H9 (cell line): Measurements from ENCODE around the gene LIN7C. TPM values are rescaled to one million over a fixed set of nuclear protein-coding genes. Genes with fewer than 3 reads are reported as not detected.

Source experiments
- DNase-seq: peaks from one replicate; pipeline ENCODE4 v3.0.0-alpha.2; 2017
- H2AFZ ChIP-seq: one replicate; pipeline ENCODE4 v1.6.1; 2013; ENCODE audit warnings: mild to moderate bottlenecking, low read length, control low read depth, moderate library complexity
- H2AK5ac ChIP-seq: 2 replicates; pipeline ENCODE4 v1.6.1; 2013; ENCODE audit warnings: low read length, control low read depth, mixed read lengths; ENCODE audit not compliant: insufficient read length
- H2BK120ac ChIP-seq: one replicate; pipeline ENCODE4 v1.6.1; 2013; ENCODE audit warnings: low read depth, mild to moderate bottlenecking, low read length, control low read depth, inconsistent platforms; ENCODE audit not compliant: poor library complexity, severe bottlenecking
- H2BK12ac ChIP-seq: 2 replicates; pipeline ENCODE4 v1.6.1; 2013; ENCODE audit warnings: low read length, control low read depth, mixed read lengths, low read depth; ENCODE audit not compliant: insufficient read length
- H2BK15ac ChIP-seq: 2 replicates; pipeline ENCODE4 v1.6.1; 2013; ENCODE audit warnings: low read depth, low read length, control low read depth
- H2BK20ac ChIP-seq: one replicate; pipeline ENCODE4 v1.6.1; 2013; ENCODE audit warnings: low read depth, mild to moderate bottlenecking, low read length, control low read depth, inconsistent platforms; ENCODE audit not compliant: poor library complexity, severe bottlenecking
- H2BK5ac ChIP-seq: 2 replicates; pipeline ENCODE4 v1.6.1; 2013; ENCODE audit warnings: low read length, control low read depth, mixed read lengths; ENCODE audit not compliant: insufficient read length
- H3K14ac ChIP-seq: 2 replicates; pipeline ENCODE4 v1.6.1; 2013; ENCODE audit warnings: low read length, control low read depth; ENCODE audit not compliant: insufficient read depth
- H3K18ac ChIP-seq: 2 replicates; pipeline ENCODE4 v1.6.1; 2013; ENCODE audit warnings: low read depth, mild to moderate bottlenecking, mixed read lengths, low read length, control low read depth; ENCODE audit not compliant: insufficient read length
- H3K23ac ChIP-seq: 2 replicates; pipeline ENCODE4 v1.6.1; 2013; ENCODE audit warnings: low read length, control low read depth, mixed read lengths, low read depth; ENCODE audit not compliant: insufficient read length
- H3K23me2 ChIP-seq: 2 replicates; pipeline ENCODE4 v1.6.1; 2013; ENCODE audit warnings: low read depth, mild to moderate bottlenecking, mixed read lengths, low read length, control low read depth; ENCODE audit not compliant: insufficient read length, poor library complexity, severe bottlenecking
- H3K27ac ChIP-seq: 2 replicates; pipeline ENCODE4 v1.5.1; 2013; ENCODE audit warnings: low read length, control low read depth, mixed read lengths, low read depth; ENCODE audit not compliant: insufficient read length
- H3K27me3 ChIP-seq: 2 replicates; pipeline ENCODE4 v1.6.1; 2013; ENCODE audit warnings: low read length, control low read depth, inconsistent platforms; ENCODE audit not compliant: insufficient read depth
- H3K4ac ChIP-seq: 2 replicates; pipeline ENCODE4 v1.6.1; 2013; ENCODE audit warnings: low read depth, mild to moderate bottlenecking, control low read depth, inconsistent platforms, low read length, moderate library complexity
- H3K4me1 ChIP-seq: 2 replicates; pipeline ENCODE4 v1.6.1; 2013; ENCODE audit warnings: low read length, control low read depth, inconsistent platforms; ENCODE audit not compliant: insufficient read depth
- H3K4me2 ChIP-seq: 2 replicates; pipeline ENCODE4 v1.6.1; 2013; ENCODE audit warnings: low read length, control low read depth, mixed read lengths; ENCODE audit not compliant: insufficient read length, insufficient read depth
- H3K56ac ChIP-seq: 2 replicates; pipeline ENCODE4 v1.6.1; 2013; ENCODE audit warnings: low read depth, mild to moderate bottlenecking, mixed read lengths, low read length, control low read depth; ENCODE audit not compliant: insufficient read length
- H3K79me1 ChIP-seq: 2 replicates; pipeline ENCODE4 v1.6.1; 2013; ENCODE audit warnings: low read depth, mild to moderate bottlenecking, moderate library complexity, low read length, control low read depth, inconsistent platforms; ENCODE audit not compliant: insufficient read depth, poor library complexity, severe bottlenecking
- H3K79me2 ChIP-seq: 2 replicates; pipeline ENCODE4 v1.6.1; 2013; ENCODE audit warnings: low read length, control low read depth, inconsistent platforms; ENCODE audit not compliant: insufficient read depth
- H3K9ac ChIP-seq: 2 replicates; pipeline ENCODE4 v1.6.1; 2013; ENCODE audit warnings: low read length, control low read depth, mixed read lengths; ENCODE audit not compliant: insufficient read length; ENCODE audit errors: extremely low read depth
- H3K9me3 ChIP-seq: one replicate; pipeline ENCODE4 v1.6.1; 2013; ENCODE audit warnings: low read depth, low read length, inconsistent platforms; ENCODE audit not compliant: control insufficient read depth
- H3T11ph ChIP-seq: one replicate; pipeline ENCODE4 v1.6.1; 2013; ENCODE audit warnings: mild to moderate bottlenecking, low read length, control low read depth, inconsistent platforms
- H4K20me1 ChIP-seq: one replicate; pipeline ENCODE4 v1.6.1; 2013; ENCODE audit not compliant: control insufficient read depth, insufficient read length, insufficient read depth
- H4K5ac ChIP-seq: 2 replicates; pipeline ENCODE4 v1.6.1; 2013; ENCODE audit warnings: low read depth, mild to moderate bottlenecking, mixed read lengths, low read length, control low read depth; ENCODE audit not compliant: insufficient read length
- H4K8ac ChIP-seq: replicated peaks from 2 replicates; pipeline ENCODE4 v1.6.1; 2013; ENCODE audit warnings: low read length, control low read depth, mixed read lengths, low read depth; ENCODE audit not compliant: insufficient read length
- H4K91ac ChIP-seq: 2 replicates; pipeline ENCODE4 v1.6.1; 2013; ENCODE audit warnings: low read depth, mild to moderate bottlenecking, moderate library complexity, mixed read lengths, low read length, control low read depth; ENCODE audit not compliant: insufficient read length
- H3K27ac Mint-ChIP-seq, 3 experiments: 2 replicates in 2 of 3; 3 replicates in 1 of 3; pipeline ENCODE4 v1.8.0; 2020 to 2021; ENCODE audit warnings: mixed read lengths in 3 of 3, mild to moderate bottlenecking in 1 of 3, moderate library complexity in 1 of 3
- H3K27me3 Mint-ChIP-seq: 2 replicates; pipeline ENCODE4 v1.8.0; 2021; ENCODE audit warnings: low read depth, mild to moderate bottlenecking, moderate library complexity, mixed read lengths
- H3K36me3 Mint-ChIP-seq, 3 experiments: 2 replicates in 2 of 3; 3 replicates in 1 of 3; pipeline ENCODE4 v1.8.0; 2020 to 2021; ENCODE audit warnings: low read depth in 3 of 3, mixed read lengths in 3 of 3; ENCODE audit not compliant: insufficient read depth in 1 of 3
- H3K4me1 Mint-ChIP-seq, 2 experiments: 2 replicates each; pipeline ENCODE4 v1.8.0; 2020; ENCODE audit warnings: mixed read lengths in 2 of 2
- H3K4me3 Mint-ChIP-seq, 2 experiments: 2 replicates in 1 of 2; 3 replicates in 1 of 2; pipeline ENCODE4 v1.8.0; 2020 to 2021; ENCODE audit warnings: mild to moderate bottlenecking in 2 of 2, mixed read lengths in 2 of 2, moderate library complexity in 1 of 2
- H3K9me3 Mint-ChIP-seq, 2 experiments: 2 replicates in 1 of 2; 3 replicates in 1 of 2; pipeline ENCODE4 v1.8.0; 2020; ENCODE audit warnings: mild to moderate bottlenecking in 2 of 2, mixed read lengths in 2 of 2, moderate library complexity in 1 of 2
- total RNA-seq: library from RNA; stranded (reverse); gene quantifications from 2 replicates; pipeline ENCODE4 v1.2.1, GENCODE V29; 2021
- TF ChIP-seq, protein P1 (sequence below): fragments of 200-600 bp; sonication (generic); conservative IDR thresholded peaks from 3 replicates; pipeline ENCODE4 v1.8.0; 2021; ENCODE audit warnings: antibody characterized with exemption, mild to moderate bottlenecking

The LIN7C gene
- total RNA-seq, 1 experiment from 2014 or later: 40.0 TPM

DNA sequence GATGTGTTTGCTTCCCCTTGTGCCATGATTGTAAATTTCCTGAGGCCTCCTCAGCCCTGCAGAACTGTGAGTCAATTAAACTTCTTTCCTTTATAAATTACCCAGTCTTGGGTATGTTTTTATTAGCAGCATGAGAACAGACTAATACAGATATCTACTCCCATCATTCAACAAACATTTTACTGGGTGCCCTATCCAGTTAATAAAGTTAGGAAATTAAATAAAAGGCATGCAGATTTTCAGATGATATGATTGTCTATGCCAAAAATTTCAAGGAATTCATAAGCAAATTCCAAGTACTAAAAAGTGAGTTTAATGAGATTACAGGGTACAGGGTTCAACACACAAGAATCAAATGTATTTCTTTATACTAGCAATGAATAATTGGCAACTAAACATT lies 33.5 kb upstream of the LIN7C start:
- H3K27ac Mint-ChIP-seq: no peak overlapping the region

More for the DNA sequence above, 33.5 kb upstream of the LIN7C start:
- Mint-ChIP-seq H3K4me3 (no peak overlapping the region), H3K27me3 (no peaks in the 10 kb centered on the region), H3K36me3 (no peaks in the 10 kb centered on the region), H3K4me1 (peaks cover 0 to 4% of the 10 kb centered on the region in 2 experiments; a peak in 3 of 4 replicates), H3K9me3 (no peaks in the 10 kb centered on the region)
- Histone ChIP-seq H3K9ac (no peak overlapping the region), H3K4ac (no peak overlapping the region), H4K5ac (no peak overlapping the region), H4K91ac (no peak overlapping the region), H2BK5ac (no peak overlapping the region), H3K14ac (no peak overlapping the region), H2BK15ac (no peak overlapping the region), H3K56ac (no peak overlapping the region), H3K4me2 (no peak overlapping the region), H3K18ac (no peak overlapping the region), H3K79me1 (no peaks in the 10 kb centered on the region), H3K79me2 (no peaks in the 10 kb centered on the region), H2BK12ac (no peak overlapping the region), H2AFZ (no peak overlapping the region), H4K20me1 (no peaks in the 10 kb centered on the region), H2AK5ac (no peak overlapping the region), H2BK20ac (no peak overlapping the region), H3K27ac (no peak overlapping the region), H3K27me3 (no peaks in the 10 kb centered on the region), H3K23me2 (no peaks in the 10 kb centered on the region), H3K4me1 (no peaks in the 10 kb centered on the region), H4K8ac (no peak overlapping the region), H3K23ac (no peak overlapping the region), H3K9me3 (no peaks in the 10 kb centered on the region), H3T11ph (no peak overlapping the region), H2BK120ac (no peak overlapping the region)
- TF ChIP-seq, protein P1, sequence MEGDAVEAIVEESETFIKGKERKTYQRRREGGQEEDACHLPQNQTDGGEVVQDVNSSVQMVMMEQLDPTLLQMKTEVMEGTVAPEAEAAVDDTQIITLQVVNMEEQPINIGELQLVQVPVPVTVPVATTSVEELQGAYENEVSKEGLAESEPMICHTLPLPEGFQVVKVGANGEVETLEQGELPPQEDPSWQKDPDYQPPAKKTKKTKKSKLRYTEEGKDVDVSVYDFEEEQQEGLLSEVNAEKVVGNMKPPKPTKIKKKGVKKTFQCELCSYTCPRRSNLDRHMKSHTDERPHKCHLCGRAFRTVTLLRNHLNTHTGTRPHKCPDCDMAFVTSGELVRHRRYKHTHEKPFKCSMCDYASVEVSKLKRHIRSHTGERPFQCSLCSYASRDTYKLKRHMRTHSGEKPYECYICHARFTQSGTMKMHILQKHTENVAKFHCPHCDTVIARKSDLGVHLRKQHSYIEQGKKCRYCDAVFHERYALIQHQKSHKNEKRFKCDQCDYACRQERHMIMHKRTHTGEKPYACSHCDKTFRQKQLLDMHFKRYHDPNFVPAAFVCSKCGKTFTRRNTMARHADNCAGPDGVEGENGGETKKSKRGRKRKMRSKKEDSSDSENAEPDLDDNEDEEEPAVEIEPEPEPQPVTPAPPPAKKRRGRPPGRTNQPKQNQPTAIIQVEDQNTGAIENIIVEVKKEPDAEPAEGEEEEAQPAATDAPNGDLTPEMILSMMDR: no peak
- no peak for DNase-seq
